Ascending aorta (tissue), 2 donors: ENCODE measurements around the gene LCP1. TPM values are rescaled to one million over a fixed set of nuclear protein-coding genes. Genes with fewer than 3 reads are reported as not detected.

Experiments
- DNase-seq, 2 donors: peaks; one replicate each; pipeline ENCODE4 v3.0.0-alpha.2; 2019; ENCODE audit warnings: low spot score in 2 of 2
- H3K27ac ChIP-seq, 2 donors: fragments of 200-600 bp; sonication (generic); one replicate each; pipeline ENCODE4 v1.5.1; 2016 to 2017; ENCODE audit warnings: mild to moderate bottlenecking in 1 of 2
- H3K27me3 ChIP-seq: fragments of 200-600 bp; sonication (generic); one replicate; pipeline ENCODE4 v1.5.1; 2017
- H3K36me3 ChIP-seq, 2 donors: fragments of 200-600 bp; sonication (generic); one replicate each; pipeline ENCODE4 v1.5.1; 2016
- H3K4me1 ChIP-seq, 2 donors: fragments of 200-600 bp; sonication (generic); one replicate each; pipeline ENCODE4 v1.5.1; 2016 to 2017; ENCODE audit warnings: mild to moderate bottlenecking in 1 of 2
- H3K4me3 ChIP-seq, 2 donors: fragments of 200-600 bp; sonication (generic); one replicate each; pipeline ENCODE4 v1.5.1; 2016 to 2017; ENCODE audit warnings: mild to moderate bottlenecking in 1 of 2
- H3K9me3 ChIP-seq, 2 donors: fragments of 200-600 bp; sonication (generic); one replicate each; pipeline ENCODE4 v1.5.1; 2016
- CTCF ChIP-seq, 3 experiments: fragments of 200-600 bp in 2 of 3; fragments of 450-650 bp in 1 of 3; sonication (generic) in 2 of 3; IDR thresholded peaks; one replicate each; pipeline ENCODE4 v1.5.1; 2016 to 2019; ENCODE audit warnings: antibody characterized with exemption in 3 of 3, mild to moderate bottlenecking in 1 of 3, moderate library complexity in 1 of 3
- intact Hi-C: fragments of 100-400 bp; cut with DNase I; formaldehyde crosslinking; loops from one replicate; pipeline ENCODE4 v1.15.1; 2023
- total RNA-seq: library from RNA; depleted of rRNA; stranded (reverse); fragments of >200 nt; gene quantifications from one replicate; pipeline ENCODE4 v1.1.0, GENCODE V29; 2016

Gene LCP1
- total RNA-seq, 1 donor from 2014 or later = 78.0 TPM

GRCh38 chr13:46211116-46211482 lies 29.1 kb upstream of the LCP1 start:
- intact Hi-C loops = no loop called here
- DNase-seq = no peak
- H3K36me3 ChIP-seq = no peaks in the 10 kb centered on the region
- no peaks in the 10 kb centered on the region for H3K9me3 ChIP-seq
- TF ChIP-seq CTCF (IDR thresholded peaks at IDR 0.05) = no peak
- no peak overlapping the region for H3K27ac ChIP-seq
- peak overlapping the region; percentile 72 to 78 for H3K4me3 ChIP-seq
- H3K4me1 ChIP-seq = peaks cover 0 to 7% of the 10 kb centered on the region in 2 donors
- no peaks in the 10 kb centered on the region for H3K27me3 ChIP-seq

- peak overlapping the region in 1 of 2 donors; percentile 78 for H3K4me3 ChIP-seq
- H3K27me3 ChIP-seq = no peaks in the 10 kb centered on the region
- H3K36me3 ChIP-seq = no peaks in the 10 kb centered on the region
- H3K4me1 ChIP-seq = peaks cover 0 to 7% of the 10 kb centered on the region in 2 donors
- intact Hi-C loops = no loop called here
- no peak for DNase-seq
- TF ChIP-seq CTCF (IDR thresholded peaks at IDR 0.05) = no peak
- H3K9me3 ChIP-seq = no peaks in the 10 kb centered on the region
- H3K27ac ChIP-seq = no peak overlapping the region
Observed at GRCh38 chr13:46210362-46211083, 28.5 kb upstream of the LCP1 start.

DNA sequence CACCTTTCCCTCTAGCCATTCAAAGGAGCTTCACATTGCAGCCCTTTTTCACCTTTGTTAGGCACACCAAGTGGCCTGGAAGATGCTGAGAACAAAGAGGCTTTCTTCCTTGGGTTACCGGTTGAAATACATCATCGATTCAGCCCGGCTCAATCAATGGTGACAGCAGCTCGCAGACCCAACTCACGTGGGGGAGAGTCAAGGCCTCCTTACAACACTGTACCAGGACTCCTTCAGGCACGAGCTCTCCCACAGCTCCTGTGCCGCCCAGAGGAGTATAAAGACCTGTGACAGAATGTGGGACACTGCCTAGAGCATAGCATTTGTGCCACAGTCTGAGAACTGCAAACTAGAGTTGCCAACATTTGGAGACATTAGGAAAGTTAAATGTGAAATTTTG lies 25.9 kb upstream of the LCP1 start:
- no peak for DNase-seq
- Histone ChIP-seq H3K4me3 (no peak overlapping the region), H3K27ac (no peak overlapping the region), H3K36me3 (no peaks in the 10 kb centered on the region), H3K27me3 (no peaks in the 10 kb centered on the region), H3K9me3 (no peaks in the 10 kb centered on the region), H3K4me1 (peaks cover 0 to 7% of the 10 kb centered on the region in 2 donors)
- no peak for TF ChIP-seq CTCF (IDR thresholded peaks at IDR 0.05)
- intact Hi-C loops = no loop called here

- Histone ChIP-seq H3K36me3 (no peaks in the 10 kb centered on the region), H3K27ac (no peak overlapping the region), H3K4me3 (no peak overlapping the region), H3K4me1 (peaks cover 0 to 3% of the 10 kb centered on the region in 2 donors), H3K27me3 (no peaks in the 10 kb centered on the region), H3K9me3 (no peaks in the 10 kb centered on the region)
- intact Hi-C loops = no loop called here
- no peak for DNase-seq
- TF ChIP-seq CTCF (IDR thresholded peaks at IDR 0.05) = no peak
Observed at GRCh38 chr13:46206143-46206542, 24.2 kb upstream of the LCP1 start.

GRCh38 chr13:46202966-46203365 lies 21.0 kb upstream of the LCP1 start:
- H3K27me3 ChIP-seq = no peaks in the 10 kb centered on the region
- H3K4me1 ChIP-seq = no peaks in the 10 kb centered on the region
- no peak overlapping the region for H3K4me3 ChIP-seq
- no peak for DNase-seq
- no peak overlapping the region for H3K27ac ChIP-seq
- intact Hi-C loops = no loop called here
- no peaks in the 10 kb centered on the region for H3K36me3 ChIP-seq
- H3K9me3 ChIP-seq = no peaks in the 10 kb centered on the region
- no peak for TF ChIP-seq CTCF (IDR thresholded peaks at IDR 0.05)
